Measurements from ENCODE around the gene RAD51B.

Gene RAD51B

DNA sequence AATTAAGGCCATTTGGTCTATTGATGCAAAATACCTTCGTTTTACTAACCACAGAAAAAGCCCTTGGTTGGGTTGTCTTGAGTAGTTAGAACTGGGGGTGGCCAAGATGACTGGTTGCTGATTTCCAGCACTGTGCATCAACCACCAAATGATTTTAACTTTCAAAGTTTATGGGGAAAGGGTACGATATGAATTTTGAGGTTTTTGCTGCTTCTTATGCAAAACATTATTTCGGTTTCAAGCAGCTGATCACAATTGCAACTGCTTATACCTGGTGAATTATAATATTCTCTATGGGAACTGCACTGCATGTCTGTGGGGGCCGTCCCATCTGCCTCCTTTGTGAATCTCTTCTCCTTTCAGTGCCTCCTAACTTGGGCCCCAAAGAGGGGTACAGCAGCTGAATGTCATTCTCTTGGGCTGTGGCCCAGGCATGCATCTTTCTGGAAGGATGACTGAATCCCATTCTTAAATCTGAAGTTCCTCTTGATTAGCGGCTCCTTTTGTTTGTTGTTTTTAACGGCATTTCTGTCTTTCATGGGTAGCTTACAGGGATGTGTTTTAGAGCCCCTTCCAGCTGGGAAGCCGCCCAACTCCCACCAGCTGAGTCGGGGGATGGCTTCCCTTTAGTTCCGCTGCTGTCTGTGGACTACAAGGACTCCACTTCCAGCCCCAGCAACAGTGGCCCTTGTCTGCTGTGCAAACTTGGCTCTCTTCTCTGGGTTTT, 493.5 kb downstream of the RAD51B start:
- DNase-seq = no peak

DNA sequence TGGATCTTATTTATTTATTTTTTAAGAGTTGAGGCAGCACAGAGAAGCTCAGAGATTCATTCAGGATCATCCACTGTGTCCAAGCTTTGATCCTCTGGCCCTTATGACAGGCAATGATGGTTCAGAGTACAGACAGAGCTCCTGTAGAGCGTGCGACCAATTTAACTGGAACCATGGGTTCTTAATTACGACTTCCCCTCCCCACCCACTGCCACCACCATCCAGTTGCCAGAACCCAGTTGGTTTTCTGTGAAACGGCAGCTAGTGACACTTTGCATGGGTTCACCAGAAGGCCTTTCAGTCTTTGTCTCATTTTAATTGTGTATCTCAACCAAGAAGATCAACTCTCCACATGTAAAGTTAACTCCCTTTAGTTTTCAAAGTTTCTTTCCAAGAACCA, 495.1 kb downstream of the RAD51B start:
- no peak for DNase-seq

DNA sequence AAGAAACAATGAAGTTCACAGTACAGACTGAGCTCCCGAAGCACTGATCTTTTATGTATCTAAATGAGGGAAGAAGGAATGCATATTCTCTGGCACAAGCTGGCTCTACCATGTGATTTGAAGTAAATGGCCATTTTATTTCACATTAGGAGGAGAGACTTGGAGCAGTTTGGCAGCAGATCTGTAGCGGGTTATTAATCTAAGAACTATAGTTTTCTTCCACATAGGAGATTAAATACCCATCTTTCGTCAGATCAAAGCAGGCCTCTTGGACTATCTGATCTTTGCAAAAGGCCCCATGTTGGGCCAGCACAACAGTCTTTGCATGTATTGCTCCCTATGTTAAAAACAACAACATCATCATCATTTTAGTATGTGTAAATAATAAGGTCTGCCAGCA, 495.5 kb downstream of the RAD51B start:
- DNase-seq = no peak

DNA sequence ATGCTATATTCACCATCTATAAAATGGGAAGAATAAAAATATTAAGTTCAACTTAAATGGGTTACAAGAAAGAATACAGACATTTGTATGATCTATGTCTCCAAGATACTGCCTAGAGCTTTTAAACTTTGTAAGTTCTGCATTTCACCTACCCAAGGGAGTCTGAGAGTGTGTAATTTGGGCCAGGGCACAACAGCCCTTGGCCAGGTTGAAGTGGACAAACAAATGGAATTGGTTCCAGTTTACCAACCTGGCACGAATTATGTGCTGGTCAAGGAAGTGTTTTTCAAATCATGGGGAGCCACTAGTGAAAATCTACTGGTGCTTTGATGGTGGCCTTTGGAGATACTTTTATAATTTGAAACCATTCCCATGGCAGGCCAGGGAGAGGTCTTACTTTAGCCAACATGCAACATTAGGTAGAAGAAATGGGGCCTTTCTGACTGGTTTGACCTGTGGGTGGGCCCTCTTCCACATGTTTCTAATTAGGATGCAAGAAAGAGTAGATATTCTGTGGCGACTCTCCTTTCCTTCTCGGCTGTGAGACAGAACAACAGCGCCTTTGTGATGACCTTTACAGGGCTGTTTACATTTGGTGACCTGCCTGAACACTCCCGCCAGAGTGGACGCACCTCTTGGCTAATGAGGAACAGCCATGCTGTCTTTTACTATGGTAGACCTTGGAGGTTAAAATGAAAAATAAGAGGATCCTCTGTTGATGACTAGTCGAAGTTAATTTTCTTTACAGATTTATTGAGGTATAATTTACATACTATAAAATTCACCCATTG, 496.7 kb downstream of the RAD51B start:
- DNase-seq = no peak

DNA sequence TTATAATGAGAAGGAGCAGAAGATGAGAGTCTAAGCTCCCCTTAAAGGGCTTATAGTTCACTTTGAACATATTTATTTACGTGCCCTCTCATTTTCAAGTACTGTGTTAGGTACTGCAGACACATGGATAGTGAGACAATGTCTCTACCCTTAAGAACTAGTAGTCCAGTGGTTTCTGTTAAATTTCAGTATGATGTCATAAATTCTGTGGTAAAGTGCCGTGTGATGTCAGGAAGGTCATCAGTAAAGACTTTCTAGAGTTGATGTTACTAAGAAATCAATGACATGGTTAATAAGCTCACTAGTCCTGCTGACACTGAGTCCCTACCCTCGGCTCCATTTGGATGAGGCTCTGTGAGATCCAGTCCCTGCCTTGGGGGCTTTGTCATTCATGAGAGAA, 497.7 kb downstream of the RAD51B start:
- no peak for DNase-seq

DNA sequence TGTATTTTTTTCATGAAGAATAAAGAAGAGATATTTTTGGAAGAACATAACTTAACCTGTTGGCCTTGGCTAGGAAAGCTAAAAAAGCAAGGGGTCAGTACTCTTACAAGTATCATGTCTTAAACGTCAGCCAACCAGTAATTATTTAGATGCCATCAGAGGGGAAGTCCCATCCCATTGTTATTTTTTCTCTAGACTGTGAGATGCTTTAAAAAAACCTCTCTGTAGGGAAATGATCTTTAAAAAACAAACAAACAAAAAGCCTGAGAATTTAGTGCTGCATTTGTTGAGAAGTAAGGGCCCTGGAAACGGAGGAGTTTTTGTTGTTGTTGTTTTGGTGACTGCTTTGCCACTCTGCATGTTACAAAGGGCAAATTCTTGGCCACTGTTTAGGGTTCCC, 499.2 kb downstream of the RAD51B start:
- no peak for DNase-seq

DNA sequence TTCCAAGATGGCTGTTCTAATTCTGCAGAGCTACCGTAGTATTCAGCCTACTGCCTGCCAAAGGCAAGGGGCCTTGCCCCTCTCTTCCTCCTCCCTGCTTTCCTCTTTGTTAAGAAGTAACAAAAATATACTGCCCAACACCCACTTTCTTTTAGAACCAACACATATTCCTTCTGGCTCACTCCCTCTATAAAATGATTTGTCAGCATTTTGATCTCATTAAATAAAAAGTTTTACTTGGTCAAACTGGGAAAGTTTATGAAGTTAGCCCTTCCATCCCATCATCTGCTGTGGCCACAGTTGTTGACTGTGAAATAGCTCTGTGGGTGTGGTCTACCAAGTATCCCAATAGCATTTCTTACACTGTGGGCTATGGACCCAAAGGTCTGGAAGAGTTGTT, 500.9 kb downstream of the RAD51B start:
- DNase-seq = no peak

DNA sequence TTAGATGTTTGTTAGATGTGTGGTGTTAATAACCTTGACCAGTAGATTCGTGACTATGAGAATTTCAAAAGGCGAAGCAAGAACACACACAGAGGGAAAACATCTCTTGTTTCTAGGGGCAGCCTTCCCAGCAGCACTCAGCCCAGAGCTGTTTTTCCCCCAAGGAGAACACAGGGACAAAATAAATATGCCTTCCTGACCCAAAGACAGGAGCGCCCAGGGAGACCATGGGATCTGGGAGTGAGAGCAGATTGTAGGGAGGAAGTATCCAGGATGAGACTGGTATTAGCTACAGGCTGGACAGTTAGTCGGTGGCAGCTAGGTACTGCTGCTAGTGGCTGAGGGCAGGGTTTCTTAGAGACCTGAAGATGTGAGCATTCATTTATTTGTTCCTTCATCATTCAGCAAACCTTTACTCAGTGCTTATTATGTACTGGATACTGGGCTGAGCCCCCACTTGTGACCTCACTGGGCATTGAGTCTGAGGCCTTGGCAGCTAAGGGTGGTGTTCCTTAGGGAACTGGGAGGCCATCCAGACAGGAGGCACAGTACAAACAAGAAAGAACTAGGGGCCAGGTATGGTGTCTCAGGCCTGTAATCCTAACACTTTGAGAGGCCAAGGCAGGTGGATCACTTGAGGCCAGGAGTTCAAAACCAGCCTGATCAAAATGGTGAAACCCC, 503.5 kb downstream of the RAD51B start:
- DNase-seq = no peak

DNA sequence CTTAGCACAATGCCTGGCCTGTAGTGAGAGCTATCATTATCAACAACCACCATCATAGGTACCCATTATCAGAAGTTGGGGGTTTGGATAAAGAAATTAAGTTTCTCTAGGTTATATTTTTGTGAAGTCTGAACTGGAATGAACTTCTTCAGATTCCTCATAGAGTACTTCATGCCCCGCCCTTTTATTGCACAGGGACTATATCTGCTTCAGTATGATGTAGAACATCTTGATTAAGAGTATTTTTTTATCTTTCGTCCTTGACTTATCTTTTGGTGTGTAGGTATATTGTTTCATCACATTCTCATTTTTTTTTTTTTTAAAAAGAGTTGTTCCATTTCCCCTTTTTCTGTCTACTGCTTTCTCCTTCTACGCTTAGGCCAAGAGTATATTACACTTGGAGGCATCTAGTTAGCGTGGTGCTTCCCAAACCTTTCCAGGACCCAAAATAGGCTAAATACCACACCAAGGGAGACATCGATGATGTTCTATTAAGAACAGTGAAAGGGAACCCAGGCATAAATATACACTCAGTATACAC, 505.8 kb downstream of the RAD51B start:
- no peak for DNase-seq

DNA sequence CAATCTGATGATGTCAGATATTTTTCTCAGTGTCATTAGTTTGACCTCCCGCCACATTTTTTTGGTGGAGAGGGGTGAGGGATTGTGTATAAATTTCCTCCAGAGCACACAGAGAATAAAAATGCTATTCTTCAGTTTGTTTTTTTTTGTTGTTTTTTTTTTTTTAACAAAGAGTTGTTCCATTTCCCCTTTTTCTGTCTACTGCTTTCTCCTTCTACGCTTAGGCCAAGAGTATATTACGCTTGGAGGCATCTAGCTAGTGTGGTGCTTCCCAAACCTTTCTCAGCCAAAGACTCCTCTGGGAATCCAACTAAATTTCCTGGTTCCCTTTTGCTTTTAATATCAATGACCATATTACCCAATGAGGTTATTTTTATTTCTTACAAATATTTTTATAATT, 507.7 kb downstream of the RAD51B start:
- no peak for DNase-seq

DNA sequence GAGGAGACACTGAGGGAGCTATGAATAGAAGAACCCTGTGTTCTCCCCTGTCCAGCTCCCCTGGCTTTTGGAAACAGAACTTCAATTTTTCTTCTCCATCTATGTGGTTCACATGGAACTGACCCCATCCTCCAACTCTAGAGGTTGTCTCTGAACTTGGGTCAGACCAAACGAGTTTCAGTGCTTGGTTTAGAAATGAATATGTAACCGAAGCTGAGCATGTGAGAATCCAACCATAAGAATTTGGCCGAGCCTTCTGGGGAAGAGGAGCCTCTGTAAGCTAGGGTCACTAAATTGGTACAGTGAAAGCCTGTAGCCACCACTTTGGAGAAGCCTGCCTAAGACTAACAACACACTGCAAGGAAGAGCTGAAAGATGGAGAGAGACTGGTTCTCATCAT, 508.9 kb downstream of the RAD51B start:
- DNase-seq = no peak

DNA sequence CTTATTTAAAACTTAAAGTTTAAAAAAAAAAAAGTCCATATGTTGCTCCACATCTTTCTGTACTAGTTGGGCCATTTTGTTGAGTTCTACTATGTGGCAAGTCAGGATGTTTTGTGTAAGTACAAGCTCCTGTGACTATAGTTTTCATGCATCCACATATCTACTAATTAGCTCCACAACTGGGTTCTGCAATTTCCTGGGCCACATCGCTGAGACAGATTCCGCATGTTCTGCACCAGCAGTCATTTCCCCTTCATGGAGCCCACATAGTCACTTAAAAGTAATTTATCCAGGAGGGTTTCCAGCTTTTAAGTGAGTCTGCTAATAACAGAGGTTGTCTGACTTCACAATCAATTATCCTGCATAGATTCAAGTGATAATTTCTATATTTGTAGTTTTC, 511.8 kb downstream of the RAD51B start:
- no peak for DNase-seq

DNA sequence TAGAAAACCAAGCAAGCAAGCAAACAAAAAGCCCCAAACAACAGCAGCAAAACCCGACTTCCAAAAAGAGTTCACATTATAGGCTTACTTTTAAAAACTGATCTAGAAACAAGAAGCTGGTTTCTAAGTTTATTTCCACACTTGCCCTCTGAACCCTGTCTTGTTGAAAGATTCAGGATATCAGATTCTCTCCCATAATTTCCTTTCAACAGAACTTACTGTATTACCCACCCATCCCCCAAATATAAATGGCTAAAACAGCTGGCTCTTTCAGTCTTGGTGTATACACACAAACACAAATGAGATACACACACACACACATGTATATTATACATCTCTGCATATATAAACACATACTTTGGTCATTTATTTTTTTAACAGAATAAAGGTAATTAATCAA, 512.4 kb downstream of the RAD51B start:
- DNase-seq = no peak

DNA sequence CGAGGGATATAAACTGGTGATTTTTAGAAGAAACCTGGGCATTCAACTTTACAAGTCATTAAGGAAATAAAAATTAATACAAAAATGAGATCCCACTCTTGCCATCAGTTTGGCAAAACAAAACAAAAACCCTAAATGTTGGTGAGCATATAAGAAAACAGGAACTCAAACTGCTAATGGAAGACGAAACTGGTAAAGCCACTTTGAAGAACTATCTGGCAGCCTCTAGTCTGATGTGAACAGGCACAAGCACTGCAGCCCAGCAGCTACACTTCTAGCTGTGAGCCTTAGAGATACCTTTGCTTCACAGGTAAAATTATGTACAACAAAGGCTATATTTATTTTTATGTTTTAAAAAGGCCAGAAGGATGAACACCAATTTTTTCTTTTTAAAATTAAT, 513.7 kb downstream of the RAD51B start:
- no peak for DNase-seq

DNA sequence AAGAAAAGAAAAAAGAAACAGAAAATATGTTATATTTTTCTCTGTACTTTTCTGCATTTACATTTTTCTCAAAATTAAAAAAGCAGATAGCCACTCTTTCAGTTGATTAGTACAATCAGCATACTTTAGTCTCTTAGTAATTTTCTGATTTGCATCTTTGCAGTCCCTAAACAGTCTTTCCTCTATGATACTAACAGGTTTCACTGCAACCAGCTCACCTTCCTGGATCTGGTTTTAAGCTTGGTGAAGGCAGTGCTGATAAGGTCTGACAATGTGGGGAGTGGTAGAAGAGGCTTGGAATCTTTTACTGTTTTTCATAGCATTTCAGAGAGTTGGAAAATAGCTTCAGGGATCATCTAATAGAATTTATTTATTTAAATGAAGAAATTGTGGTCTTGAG, 515.7 kb downstream of the RAD51B start:
- no peak for DNase-seq

DNA sequence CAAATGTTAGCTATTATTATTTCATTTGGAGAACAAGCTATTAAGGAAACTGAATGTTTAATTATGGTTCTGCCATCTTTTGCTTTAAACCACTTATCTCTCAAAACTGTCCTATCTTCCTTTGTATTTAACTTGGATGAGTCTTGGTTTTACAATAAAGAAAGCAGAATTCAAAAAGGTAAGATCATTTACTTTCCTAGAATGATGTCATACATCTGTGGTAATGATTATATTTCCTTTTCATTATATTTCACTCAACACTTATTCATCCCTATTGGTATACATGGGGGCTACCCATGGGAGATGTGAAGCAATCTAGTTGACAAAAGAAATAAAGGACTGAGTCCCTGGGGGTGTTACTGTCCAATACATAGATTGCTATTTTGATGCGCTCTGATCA, 516.6 kb downstream of the RAD51B start:
- DNase-seq = no peak

DNA sequence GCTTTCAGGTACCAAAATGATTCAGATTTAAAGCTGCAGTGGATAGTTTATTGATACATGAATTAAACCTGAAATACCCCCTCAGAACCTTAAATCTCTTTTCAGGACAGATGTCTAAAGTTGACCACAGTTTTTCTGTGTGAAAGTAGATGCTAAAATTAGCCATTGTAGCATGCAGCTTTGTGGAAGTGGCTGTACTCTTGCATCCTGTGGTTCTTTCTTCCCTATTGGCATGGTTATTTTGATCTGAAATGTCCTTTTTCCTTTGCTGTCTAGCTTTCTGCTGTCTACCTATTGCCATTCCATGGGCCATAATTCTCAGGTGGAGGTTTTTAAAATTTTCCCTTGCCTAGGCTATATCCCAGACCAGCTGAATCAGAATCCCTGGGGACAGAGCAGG, 517.7 kb downstream of the RAD51B start:
- no peak for DNase-seq

DNA sequence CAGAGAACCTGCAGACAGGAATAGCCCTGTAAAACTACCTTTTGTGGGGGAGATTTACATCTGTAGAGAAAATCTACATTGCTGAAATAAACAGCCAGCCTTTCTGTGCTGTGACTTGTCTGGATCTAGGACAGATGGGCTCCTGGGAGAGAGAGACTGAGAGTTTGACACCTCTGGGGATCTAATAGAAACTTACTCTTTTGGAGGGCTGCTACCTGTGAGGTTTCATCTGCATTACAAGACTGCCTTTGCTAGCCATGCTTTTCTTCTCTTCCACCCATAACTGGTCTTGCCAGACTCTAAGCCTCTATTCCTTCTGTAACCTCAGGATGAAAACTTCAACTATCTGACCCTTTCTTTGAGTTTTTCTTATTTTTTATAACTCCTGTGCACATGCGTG, 520.7 kb downstream of the RAD51B start:
- no peak for DNase-seq

DNA sequence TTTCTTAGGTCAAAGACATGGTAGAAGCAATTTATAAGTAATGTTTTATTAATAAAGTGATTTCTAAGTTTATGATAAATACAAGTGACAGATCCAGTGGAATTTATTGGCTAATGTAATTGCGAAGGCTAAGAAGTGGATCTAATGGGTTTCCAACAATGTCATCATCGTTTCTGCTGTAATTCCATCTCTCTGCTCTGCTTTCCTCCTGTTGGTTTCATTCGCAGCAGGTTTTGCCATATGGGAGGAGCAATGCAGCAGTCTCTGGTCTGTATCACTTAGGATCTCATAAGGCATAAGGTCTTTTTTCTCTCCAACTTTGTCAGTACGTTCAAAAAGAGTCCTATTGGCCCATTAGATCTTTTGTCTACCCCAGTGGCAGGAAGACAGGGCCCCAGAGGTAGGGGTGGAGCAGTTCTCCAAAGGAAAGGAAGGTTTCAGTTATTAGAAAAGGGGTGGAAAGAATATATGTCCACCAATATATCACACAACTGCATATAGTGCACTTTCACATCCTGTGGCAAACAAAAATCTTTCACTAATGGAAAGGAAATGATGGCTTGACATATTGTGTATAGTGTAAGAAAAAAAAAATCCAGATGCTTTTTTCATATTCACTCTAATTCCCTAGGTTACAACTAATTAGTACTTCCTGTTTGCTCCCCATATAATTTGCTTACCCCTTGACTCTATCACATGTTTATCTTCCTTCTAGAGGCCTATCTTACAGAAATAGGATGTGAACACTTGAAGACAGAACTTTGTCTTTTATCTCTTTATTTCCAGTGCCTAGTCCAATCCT, 522.0 kb downstream of the RAD51B start:
- no peak for DNase-seq

DNA sequence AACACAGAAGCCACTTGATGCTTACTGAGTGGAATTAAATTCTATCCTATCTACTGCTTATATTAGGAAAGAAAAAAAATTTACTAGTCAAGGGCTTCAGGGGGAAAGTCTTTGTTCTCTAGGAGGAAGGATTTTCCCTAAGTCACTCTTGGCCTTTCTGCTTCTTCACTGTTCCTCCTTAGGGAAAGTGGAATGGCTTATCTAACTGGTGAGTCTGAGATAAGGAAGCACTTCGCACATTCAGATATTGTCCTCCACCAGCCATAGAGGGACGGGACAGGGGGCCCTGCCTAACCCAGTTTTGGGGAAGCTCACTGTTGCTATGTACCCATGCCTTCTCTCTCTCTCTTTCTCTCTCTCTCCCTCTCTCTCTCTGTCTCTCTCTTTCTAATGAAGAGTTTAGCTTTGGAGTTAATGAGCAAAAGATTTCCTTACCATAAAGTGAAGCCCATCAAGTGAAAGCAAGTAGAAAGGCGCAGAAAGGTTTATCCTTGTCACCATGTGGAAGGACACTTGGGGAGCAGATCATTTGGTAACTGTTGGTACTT, 522.7 kb downstream of the RAD51B start:
- no peak for DNase-seq

DNA sequence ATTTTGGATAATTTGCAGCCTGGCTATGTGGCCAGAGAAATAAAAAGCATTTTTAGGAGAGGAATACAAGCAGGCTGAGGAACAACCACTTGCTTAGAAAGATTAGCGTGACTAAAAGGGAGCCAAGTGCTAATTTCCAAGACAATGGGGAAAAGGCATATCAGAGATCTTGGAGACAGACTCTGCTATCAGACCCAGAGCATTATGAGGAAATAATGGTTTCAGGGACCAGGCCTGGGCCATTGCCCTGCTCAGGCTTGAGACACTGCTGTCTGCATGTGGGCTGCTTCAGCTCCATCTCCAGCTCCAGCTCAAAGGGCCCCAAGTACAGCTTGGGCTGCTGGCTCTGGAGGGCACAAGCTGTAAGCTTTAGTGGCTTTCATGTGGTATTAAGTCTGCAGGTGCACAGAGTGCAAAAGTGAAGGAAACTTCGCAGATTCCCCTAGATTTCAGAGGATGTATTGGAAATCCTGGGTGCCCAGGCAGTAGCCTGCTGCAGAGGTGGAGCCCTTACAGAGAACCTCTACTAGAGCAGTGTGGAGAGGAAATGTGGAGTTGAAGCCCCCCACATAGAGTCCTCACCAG, 524.0 kb downstream of the RAD51B start:
- DNase-seq = no peak

DNA sequence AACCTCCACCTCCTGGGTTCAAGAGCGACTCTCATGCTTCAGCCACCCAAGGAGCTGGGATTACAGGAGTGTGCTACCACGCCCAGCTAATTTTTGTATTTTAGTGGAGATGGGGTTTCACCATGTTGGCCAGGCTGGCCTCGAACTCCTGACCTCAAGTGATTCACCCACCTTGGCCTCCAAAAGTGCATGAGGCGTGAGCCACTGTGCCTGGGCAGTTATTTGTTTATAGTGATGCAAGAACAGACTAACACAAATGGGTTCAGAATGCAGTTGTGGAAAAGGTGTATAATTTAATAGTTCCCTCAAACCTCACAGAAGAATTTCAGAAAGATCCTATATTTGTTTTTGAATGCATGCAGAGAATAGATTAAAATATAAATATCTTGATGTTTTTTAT, 526.2 kb downstream of the RAD51B start:
- no peak for DNase-seq

All from DMS53 (cell line).